PC-3 (cell line): ENCODE measurements around the gene RAX2. TPM values are rescaled to one million over a fixed set of nuclear protein-coding genes. Genes with fewer than 3 reads are reported as not detected.

Experiments
- total RNA-seq: library from RNA; depleted of rRNA; stranded (reverse); fragments of >200 nt; gene quantifications from 2 replicates; pipeline ENCODE4 v1.2.3, GENCODE V29; 2014; rRNA removed

Gene RAX2
- total RNA-seq, 1 experiment from 2014 or later: not detected

Other genes with a start within 250 kb of the RAX2 start
- gene TEKTIP1, start 233.1 kb downstream of the RAX2 start, total RNA-seq: not detected in 2 replicates
- gene MFSD12, start 214.6 kb downstream of the RAX2 start, total RNA-seq: 121 and 165 TPM in 2 replicates
- 146 and 210 TPM in 2 replicates for gene HMG20B, start 199.3 kb downstream of the RAX2 start, total RNA-seq
- gene GIPC3, start 186.8 kb downstream of the RAX2 start, total RNA-seq: 0.18 TPM in 1 of 2 replicates, not detected in the other
- gene TBXA2R, start 165.4 kb downstream of the RAX2 start, total RNA-seq: 0.77 and 1.0 TPM in 2 replicates
- 47.8 and 51.3 TPM in 2 replicates for gene CACTIN, start 145.4 kb downstream of the RAX2 start, total RNA-seq
- gene PIP5K1C, start 71.8 kb downstream of the RAX2 start, total RNA-seq: 16.1 and 21.2 TPM in 2 replicates
- 11.7 and 14.3 TPM in 2 replicates for gene TJP3, start 63.8 kb downstream of the RAX2 start, total RNA-seq
- 21.4 and 23.9 TPM in 2 replicates for gene APBA3, start 10.5 kb downstream of the RAX2 start, total RNA-seq
- 73.9 and 80.8 TPM in 2 replicates for gene MRPL54, start 9.5 kb downstream of the RAX2 start, total RNA-seq
- not detected in 2 replicates for gene MATK, start 14.2 kb upstream of the RAX2 start, total RNA-seq
- not detected in 2 replicates for gene ZFR2, start 96.8 kb upstream of the RAX2 start, total RNA-seq
- gene ATCAY, start 108.5 kb upstream of the RAX2 start, total RNA-seq: not detected in 2 replicates
- not detected in 2 replicates for gene NMRK2, start 160.8 kb upstream of the RAX2 start, total RNA-seq
- 94.2 and 155 TPM in 2 replicates for gene DAPK3, start 198.9 kb upstream of the RAX2 start, total RNA-seq
- gene EEF2, start 213.2 kb upstream of the RAX2 start, total RNA-seq: 1,124 and 1,170 TPM in 2 replicates
- gene PIAS4, start 235.5 kb upstream of the RAX2 start, total RNA-seq: 21.0 and 26.5 TPM in 2 replicates